ENCODE results near the gene TOR1AIP1. TPM values are rescaled to one million over a fixed set of nuclear protein-coding genes. Genes with fewer than 3 reads are reported as not detected.

Gene TOR1AIP1
- total RNA-seq, 2 donors from 2014 or later = 18.1 to 26.2 TPM

DNA sequence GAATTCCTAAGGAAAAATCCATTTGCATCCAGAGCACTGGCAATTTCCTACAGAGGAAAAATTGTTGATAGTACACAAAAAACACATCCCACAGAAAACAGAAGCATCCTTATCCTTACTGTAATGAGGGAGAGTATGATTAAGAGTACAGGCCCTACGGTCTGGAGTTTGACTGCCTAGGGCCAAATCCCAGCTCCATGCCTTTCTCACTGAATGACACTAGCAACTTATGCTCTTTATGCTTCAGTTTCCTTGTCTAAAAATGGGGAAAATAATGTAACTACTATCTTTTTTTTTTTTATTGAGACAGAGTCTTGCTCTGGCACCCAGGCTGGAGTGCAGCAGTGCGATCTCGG lies 44.7 kb downstream of the TOR1AIP1 start:
- H3K27ac Mint-ChIP-seq = no peak overlapping the region
- peaks cover 5% of the 10 kb centered on the region for H3K4me1 ChIP-seq (ENCODE audit: control insufficient read depth, insufficient read depth, low read length)
- no peaks in the 10 kb centered on the region for H3K27me3 ChIP-seq (ENCODE audit: control insufficient read depth, insufficient read depth, low read length, poor library complexity, severe bottlenecking)
- TF ChIP-seq, protein P1, sequence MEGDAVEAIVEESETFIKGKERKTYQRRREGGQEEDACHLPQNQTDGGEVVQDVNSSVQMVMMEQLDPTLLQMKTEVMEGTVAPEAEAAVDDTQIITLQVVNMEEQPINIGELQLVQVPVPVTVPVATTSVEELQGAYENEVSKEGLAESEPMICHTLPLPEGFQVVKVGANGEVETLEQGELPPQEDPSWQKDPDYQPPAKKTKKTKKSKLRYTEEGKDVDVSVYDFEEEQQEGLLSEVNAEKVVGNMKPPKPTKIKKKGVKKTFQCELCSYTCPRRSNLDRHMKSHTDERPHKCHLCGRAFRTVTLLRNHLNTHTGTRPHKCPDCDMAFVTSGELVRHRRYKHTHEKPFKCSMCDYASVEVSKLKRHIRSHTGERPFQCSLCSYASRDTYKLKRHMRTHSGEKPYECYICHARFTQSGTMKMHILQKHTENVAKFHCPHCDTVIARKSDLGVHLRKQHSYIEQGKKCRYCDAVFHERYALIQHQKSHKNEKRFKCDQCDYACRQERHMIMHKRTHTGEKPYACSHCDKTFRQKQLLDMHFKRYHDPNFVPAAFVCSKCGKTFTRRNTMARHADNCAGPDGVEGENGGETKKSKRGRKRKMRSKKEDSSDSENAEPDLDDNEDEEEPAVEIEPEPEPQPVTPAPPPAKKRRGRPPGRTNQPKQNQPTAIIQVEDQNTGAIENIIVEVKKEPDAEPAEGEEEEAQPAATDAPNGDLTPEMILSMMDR (conservative IDR thresholded peaks at IDR 0.05) = no peak
- H3K9me3 Mint-ChIP-seq = no peaks in the 10 kb centered on the region
- no peaks in the 10 kb centered on the region for H3K27me3 Mint-ChIP-seq (ENCODE audit: insufficient read depth)
- no peak for DNase-seq
- H3K27ac ChIP-seq (ENCODE audit: low read depth, low read length) = no peak overlapping the region
- no peaks in the 10 kb centered on the region for H3K36me3 Mint-ChIP-seq (ENCODE audit: low read depth)
- H3K9me3 ChIP-seq (ENCODE audit: control insufficient read depth, low read length) = no peaks in the 10 kb centered on the region
- peaks cover 22% of the 10 kb centered on the region for H3K4me1 Mint-ChIP-seq
- no peaks in the 10 kb centered on the region for H3K36me3 ChIP-seq (ENCODE audit: control insufficient read depth, insufficient read depth, low read length)
- 90 to 100% methylated on average over 2 to 3 of the region's 3 CpGs for WGBS, 2 experiments (ENCODE audit: insufficient coverage in 1 of 2, insufficient read length in 1 of 2)
- H3K4me3 ChIP-seq (ENCODE audit: low read length) = no peak overlapping the region
- no peak overlapping the region for H3K9ac ChIP-seq (ENCODE audit: extremely low read depth, low read length, poor library complexity, severe bottlenecking)
- H3K4me3 Mint-ChIP-seq = no peak overlapping the region

DNA sequence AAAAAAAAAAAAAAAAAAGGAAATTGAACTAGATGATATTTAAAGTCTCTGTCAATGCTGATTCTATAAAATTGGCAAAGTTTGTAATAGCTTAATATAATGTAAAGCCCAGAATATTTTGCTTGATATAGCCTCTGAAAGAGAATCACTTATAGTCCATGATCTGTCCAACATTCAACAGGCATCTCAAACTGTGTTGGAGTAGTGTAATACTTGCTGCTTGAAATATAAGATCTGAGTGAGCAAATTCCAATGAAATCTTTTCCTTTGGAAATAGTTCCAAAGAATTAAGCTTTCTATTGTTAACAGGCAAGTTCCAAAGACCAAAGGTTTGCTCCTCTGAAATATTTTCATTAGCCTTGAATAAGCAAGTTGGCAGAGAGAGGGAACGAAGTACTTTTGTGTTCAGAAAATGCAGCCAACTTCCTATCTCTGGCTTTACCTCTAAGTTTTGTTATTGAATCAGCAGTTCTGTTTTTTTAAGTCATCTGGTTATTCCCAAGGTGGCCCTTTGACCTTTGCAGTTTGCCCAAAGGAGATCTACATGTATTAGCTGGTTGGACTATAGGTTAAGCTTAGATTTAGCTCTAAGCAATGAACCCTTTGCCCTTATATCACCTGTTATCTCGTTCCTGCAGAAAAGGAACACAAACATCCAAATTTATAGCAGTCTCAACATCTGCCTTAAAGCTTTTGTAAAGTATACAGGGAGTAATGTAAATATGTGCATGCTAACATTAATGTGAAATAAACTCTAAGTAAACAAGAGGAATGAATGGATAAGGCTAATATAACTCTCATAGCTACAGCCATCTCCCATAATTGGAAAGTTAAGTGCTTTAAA lies 48.1 kb downstream of the TOR1AIP1 start:
- DNase-seq = no peak
- no peaks in the 10 kb centered on the region for H3K9me3 ChIP-seq (ENCODE audit: control insufficient read depth, low read length)
- no peaks in the 10 kb centered on the region for H3K27me3 ChIP-seq (ENCODE audit: control insufficient read depth, insufficient read depth, low read length, poor library complexity, severe bottlenecking)
- Mint-ChIP-seq H3K9me3 (no peaks in the 10 kb centered on the region), H3K4me1 (peaks cover 9% of the 10 kb centered on the region), H3K27me3 (ENCODE audit: insufficient read depth) (no peaks in the 10 kb centered on the region), H3K4me3 (no peak overlapping the region), H3K27ac (no peak overlapping the region), H3K36me3 (ENCODE audit: low read depth) (no peaks in the 10 kb centered on the region)
- H3K9ac ChIP-seq (ENCODE audit: extremely low read depth, low read length, poor library complexity, severe bottlenecking) = no peak overlapping the region
- TF ChIP-seq, protein P1 (conservative IDR thresholded peaks at IDR 0.05) = no peak
- WGBS, 2 experiments (ENCODE audit: insufficient coverage in 1 of 2, insufficient read length in 1 of 2) = 75 to 100% methylated on average over 1 to 2 of the region's 2 CpGs
- no peaks in the 10 kb centered on the region for H3K36me3 ChIP-seq (ENCODE audit: control insufficient read depth, insufficient read depth, low read length)
- H3K4me3 ChIP-seq (ENCODE audit: low read length) = no peak overlapping the region
- H3K27ac ChIP-seq (ENCODE audit: low read depth, low read length) = no peak overlapping the region
- no peaks in the 10 kb centered on the region for H3K4me1 ChIP-seq (ENCODE audit: control insufficient read depth, insufficient read depth, low read length)

DNA sequence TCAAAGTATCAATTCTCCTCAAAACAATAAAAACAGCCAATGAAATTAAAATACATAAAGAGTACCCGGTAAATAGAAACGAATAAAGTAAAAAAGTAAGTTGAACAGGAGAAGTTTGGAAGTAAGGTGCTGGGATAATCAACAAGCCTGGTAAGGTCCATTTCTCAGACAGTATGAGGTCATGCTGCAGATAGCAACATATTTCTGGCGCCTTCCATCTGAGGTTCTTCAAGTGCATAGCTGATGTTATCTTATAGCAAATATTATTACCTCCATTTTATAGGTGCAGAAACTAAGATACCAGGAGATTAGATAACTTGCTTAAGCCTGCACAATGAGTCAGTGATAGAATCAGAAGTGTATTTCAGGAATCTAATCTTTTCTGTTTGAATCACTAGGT lies 48.8 kb downstream of the TOR1AIP1 start:
- H3K9me3 ChIP-seq (ENCODE audit: control insufficient read depth, low read length) = no peaks in the 10 kb centered on the region
- DNase-seq = no peak
- H3K4me1 Mint-ChIP-seq = peaks cover 7% of the 10 kb centered on the region
- no peak overlapping the region for H3K27ac ChIP-seq (ENCODE audit: low read depth, low read length)
- TF ChIP-seq, protein P1 (conservative IDR thresholded peaks at IDR 0.05) = no peak
- no peak overlapping the region for H3K4me3 Mint-ChIP-seq
- no peaks in the 10 kb centered on the region for H3K9me3 Mint-ChIP-seq
- no peak overlapping the region for H3K4me3 ChIP-seq (ENCODE audit: low read length)
- 93% methylated on average over 3 of the region's 3 CpGs; no CpG with 5 or more reads in 1 of the 2 experiments for WGBS, 2 experiments (ENCODE audit: insufficient coverage in 1 of 2, insufficient read length in 1 of 2)
- no peaks in the 10 kb centered on the region for H3K27me3 ChIP-seq (ENCODE audit: control insufficient read depth, insufficient read depth, low read length, poor library complexity, severe bottlenecking)
- H3K27me3 Mint-ChIP-seq (ENCODE audit: insufficient read depth) = no peaks in the 10 kb centered on the region
- H3K27ac Mint-ChIP-seq = no peak overlapping the region
- no peaks in the 10 kb centered on the region for H3K36me3 Mint-ChIP-seq (ENCODE audit: low read depth)
- H3K9ac ChIP-seq (ENCODE audit: extremely low read depth, low read length, poor library complexity, severe bottlenecking) = no peak overlapping the region
- no peaks in the 10 kb centered on the region for H3K4me1 ChIP-seq (ENCODE audit: control insufficient read depth, insufficient read depth, low read length)
- no peaks in the 10 kb centered on the region for H3K36me3 ChIP-seq (ENCODE audit: control insufficient read depth, insufficient read depth, low read length)

Measured in endodermal cell (in vitro differentiated cells).